ACHN (cell line): ENCODE measurements around the gene CBX8.

Source experiments
- DNase-seq: peaks from one replicate; pipeline ENCODE4 v3.0.0-alpha.2; 2015
- in situ Hi-C: cut with HindIII; loops from 2 replicates; pipeline ENCODE4 v1.10.0; 2017; ENCODE audit warnings: low sequenced_read_pairs, low pct_ligation_motif_present, low pct_unique_long_range_greater_than_20kb

The CBX8 gene

DNA sequence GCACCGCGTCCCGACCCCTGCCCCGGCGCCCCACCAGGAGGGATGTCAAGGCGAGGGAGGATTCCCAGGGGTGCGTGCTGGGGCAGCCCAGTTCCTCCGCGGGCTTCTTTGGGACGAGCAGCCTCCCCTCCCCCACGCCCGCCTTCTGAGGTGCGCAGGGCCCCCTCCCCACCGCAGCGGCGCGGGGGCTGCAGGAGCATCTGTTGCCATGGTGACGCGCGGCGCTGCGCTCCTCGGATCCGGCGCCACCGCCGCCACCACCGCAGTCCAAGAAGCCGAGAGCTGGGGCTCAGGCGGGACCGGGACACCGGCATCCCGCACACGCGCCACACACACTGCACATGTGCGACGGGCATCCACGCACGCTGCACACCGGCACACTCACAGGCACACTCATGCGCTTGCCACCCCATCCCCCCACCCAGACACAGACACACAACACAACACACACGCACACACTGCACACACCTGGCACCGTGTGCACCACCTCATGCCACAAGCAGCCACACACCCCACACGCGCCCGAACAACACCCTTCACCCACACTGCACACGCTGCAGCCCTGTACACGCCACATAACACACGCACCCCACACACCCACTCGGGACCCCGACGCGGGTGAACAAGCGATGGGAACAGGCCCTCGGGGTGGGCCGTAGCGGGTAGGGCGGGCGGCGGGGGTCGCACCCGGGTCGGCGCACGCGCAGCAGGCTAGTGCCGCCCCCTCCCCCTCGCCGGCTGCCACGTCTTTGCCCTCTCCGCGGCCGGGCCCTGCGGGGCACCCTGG, 49.2 kb downstream of the CBX8 start:
- in situ Hi-C loops = no loop called here
- no peak for DNase-seq

- in situ Hi-C loops = no loop called here
- DNase-seq = no peak
These were observed 49.9 kb downstream of the CBX8 start for GRCh38 chr17:79746889-79747507.

GRCh38 chr17:79745641-79746105, 51.2 kb downstream of the CBX8 start:
- in situ Hi-C loops = no loop called here
- DNase-seq = no peak

DNA sequence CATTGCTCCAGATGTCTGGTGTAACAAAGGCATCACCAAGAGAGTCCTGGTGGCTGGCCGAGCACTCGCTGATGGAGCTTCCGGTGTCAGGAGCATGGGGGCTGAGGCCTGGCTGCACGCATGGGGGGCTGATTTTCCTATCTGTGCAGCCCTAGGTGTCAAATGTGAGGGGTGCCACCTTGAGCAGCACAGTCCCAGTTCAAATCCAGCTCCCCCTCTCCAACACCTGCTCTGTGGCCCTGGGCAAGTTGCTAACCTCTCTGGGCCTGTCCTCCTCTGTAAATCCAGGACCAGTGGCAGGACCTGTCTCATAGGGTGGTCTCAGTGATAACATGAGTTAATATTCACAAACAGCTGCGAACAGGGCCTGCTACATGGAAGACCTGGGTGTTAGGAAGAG, 53.3 kb downstream of the CBX8 start:
- in situ Hi-C loops = no loop called here
- DNase-seq = no peak

DNA sequence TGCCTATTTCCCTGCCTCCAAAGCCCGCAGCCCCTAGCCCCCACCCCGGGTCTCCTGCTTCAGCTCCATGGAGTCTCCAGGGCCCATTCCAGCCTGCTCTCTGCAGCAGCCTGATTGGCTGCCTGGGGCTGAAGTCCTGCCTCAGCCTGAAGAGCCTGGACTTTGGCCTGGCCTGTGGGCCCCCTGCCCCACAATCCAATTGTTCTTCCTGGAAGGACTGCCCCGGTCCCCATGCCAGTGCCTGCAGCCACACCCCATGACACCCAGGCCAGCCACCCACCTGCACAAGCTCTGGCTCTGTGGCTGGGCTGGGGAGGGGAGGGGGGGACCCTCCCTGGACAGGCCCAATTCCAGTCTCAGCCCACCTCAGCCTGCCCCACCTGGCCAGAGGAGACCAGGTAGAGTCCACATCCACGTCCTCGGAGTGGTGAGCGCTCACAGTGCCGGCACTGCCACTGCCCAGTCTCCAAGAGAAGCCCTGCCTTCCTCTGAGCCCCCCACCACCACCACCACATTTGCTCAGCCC, 53.9 kb downstream of the CBX8 start:
- in situ Hi-C loops = no loop called here
- DNase-seq = no peak

GRCh38 chr17:79742589-79742918, 54.3 kb downstream of the CBX8 start:
- DNase-seq = no peak
- in situ Hi-C loops = no loop called here
